Measurements from ENCODE around the gene GRIA4. TPM values are rescaled to one million over a fixed set of nuclear protein-coding genes. Genes with fewer than 3 reads are reported as not detected.

The GRIA4 gene
- total RNA-seq, 4 donors from 2014 or later = 0.08 to 1.0 (median 0.76) TPM

DNA sequence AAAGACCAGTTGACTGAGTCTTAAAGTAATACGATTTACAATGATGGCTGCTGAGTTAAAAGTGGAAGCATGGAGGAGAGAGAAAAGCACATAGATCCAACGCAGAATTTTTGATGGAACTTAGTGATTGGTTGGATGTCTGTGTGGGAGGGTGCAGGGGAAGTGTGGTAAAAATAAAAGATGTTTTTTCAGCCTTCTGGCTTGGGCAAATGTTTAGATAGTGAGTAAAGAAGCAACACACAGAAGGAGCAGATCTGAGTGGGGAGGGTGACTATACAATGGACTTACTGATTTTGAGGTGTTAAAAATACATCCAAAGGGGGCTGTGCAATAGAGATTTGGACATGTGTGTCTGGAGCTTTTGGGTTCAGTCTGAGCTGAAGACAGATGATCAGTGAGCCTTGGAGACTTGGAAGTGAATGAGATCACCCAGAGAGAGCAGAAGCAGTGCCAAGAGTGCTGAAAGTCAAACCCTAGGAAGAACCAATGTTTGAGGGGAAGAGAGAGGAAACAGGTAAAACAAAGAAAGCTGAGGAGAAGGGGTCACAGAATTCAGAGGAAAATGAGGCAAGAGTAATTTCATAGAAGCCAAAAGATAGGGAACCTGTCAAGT is 8.6 kb downstream of the GRIA4 start:
- no peak overlapping the region for H3K4me3 ChIP-seq (ENCODE audit: low read depth, poor library complexity, severe bottlenecking)
- DNase-seq (ENCODE audit: low spot score in 2 of 2) = no peak
- no peak for TF ChIP-seq POLR2A (IDR thresholded peaks at IDR 0.05)
- TF ChIP-seq, protein P1, sequence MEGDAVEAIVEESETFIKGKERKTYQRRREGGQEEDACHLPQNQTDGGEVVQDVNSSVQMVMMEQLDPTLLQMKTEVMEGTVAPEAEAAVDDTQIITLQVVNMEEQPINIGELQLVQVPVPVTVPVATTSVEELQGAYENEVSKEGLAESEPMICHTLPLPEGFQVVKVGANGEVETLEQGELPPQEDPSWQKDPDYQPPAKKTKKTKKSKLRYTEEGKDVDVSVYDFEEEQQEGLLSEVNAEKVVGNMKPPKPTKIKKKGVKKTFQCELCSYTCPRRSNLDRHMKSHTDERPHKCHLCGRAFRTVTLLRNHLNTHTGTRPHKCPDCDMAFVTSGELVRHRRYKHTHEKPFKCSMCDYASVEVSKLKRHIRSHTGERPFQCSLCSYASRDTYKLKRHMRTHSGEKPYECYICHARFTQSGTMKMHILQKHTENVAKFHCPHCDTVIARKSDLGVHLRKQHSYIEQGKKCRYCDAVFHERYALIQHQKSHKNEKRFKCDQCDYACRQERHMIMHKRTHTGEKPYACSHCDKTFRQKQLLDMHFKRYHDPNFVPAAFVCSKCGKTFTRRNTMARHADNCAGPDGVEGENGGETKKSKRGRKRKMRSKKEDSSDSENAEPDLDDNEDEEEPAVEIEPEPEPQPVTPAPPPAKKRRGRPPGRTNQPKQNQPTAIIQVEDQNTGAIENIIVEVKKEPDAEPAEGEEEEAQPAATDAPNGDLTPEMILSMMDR (IDR thresholded peaks at IDR 0.05) = no peak
- 89 to 92% methylated on average over 2 of the region's 2 CpGs for WGBS, 2 donors
- intact Hi-C loops (cut with DNase I; ENCODE audit: low total_unique reads) = no loop called here

- no peak for DNase-seq (ENCODE audit: low spot score in 2 of 2)
- TF ChIP-seq, protein P1 (IDR thresholded peaks at IDR 0.05) = no peak
- TF ChIP-seq POLR2A (IDR thresholded peaks at IDR 0.05) = no peak
- intact Hi-C loops (cut with DNase I; ENCODE audit: low total_unique reads) = no loop called here
- H3K4me3 ChIP-seq (ENCODE audit: low read depth, poor library complexity, severe bottlenecking) = no peak overlapping the region
Measured at GRCh38 chr11:105619556-105619955, 9.7 kb downstream of the GRIA4 start.

DNA sequence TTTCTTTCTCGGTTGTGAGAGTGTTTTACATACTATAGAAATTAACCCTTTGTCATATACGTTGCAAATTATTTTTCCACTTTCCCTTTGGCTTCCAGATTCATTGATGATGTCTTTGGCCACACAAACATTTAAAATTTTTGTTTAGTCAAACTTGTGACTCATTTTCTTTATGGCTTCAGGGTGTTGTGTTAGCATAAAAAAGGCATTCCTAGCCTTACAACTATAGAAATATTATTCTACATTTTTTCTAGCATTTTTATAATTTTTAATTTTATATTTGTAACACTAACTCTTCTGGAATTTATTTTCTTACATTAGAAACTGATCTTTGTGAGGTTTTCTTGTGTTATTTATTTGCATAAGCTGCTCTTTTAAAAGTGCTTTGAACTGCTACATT is 12.1 kb downstream of the GRIA4 start:
- intact Hi-C loops (cut with DNase I; ENCODE audit: low total_unique reads) = no loop called here
- no peak for DNase-seq (ENCODE audit: low spot score in 2 of 2)
- 47 to 51% methylated on average over 2 of the region's 2 CpGs for WGBS, 2 donors
- no peak overlapping the region for H3K4me3 ChIP-seq (ENCODE audit: low read depth, poor library complexity, severe bottlenecking)
- TF ChIP-seq POLR2A (IDR thresholded peaks at IDR 0.05) = no peak
- TF ChIP-seq, protein P1 (IDR thresholded peaks at IDR 0.05) = no peak

DNA sequence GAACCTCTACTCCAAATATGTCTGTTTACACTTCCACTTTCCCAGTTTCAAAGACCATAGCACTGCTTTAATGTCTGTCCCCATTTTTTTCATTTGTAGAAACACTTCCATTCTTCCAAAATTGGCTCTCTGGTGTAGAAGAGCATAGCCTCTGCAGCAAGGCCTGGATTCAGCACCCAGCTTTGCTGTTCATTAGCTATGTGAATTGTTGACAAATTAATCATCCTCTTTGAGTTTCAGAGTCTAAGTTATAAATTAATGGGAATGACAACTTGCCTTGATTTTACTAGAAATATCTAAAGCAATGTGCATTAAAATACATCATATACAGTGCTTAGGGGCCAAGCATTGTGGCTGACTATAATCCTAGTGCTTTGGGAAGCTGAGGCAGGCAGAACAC is 22.4 kb downstream of the GRIA4 start:
- TF ChIP-seq POLR2A (IDR thresholded peaks at IDR 0.05) = no peak
- TF ChIP-seq, protein P1 (IDR thresholded peaks at IDR 0.05) = no peak
- intact Hi-C loops (cut with DNase I; ENCODE audit: low total_unique reads) = no loop called here
- no peak for DNase-seq (ENCODE audit: low spot score in 2 of 2)
- H3K4me3 ChIP-seq (ENCODE audit: low read depth, poor library complexity, severe bottlenecking) = no peak overlapping the region

- intact Hi-C loops (cut with DNase I; ENCODE audit: low total_unique reads) = no loop called here
- H3K4me3 ChIP-seq (ENCODE audit: low read depth, poor library complexity, severe bottlenecking) = no peak overlapping the region
- DNase-seq (ENCODE audit: low spot score in 2 of 2) = no peak
- TF ChIP-seq, protein P1 (IDR thresholded peaks at IDR 0.05) = no peak
- TF ChIP-seq POLR2A (IDR thresholded peaks at IDR 0.05) = no peak
- 85 to 89% methylated on average over 4 of the region's 4 CpGs for WGBS, 2 donors
Measured at GRCh38 chr11:105635466-105635865, 25.6 kb downstream of the GRIA4 start.

- DNase-seq (ENCODE audit: low spot score in 2 of 2) = no peak
- intact Hi-C loops (cut with DNase I; ENCODE audit: low total_unique reads) = no loop called here
- TF ChIP-seq, protein P1 (IDR thresholded peaks at IDR 0.05) = no peak
- TF ChIP-seq POLR2A (IDR thresholded peaks at IDR 0.05) = no peak
- 33 to 40% methylated on average over 2 of the region's 2 CpGs for WGBS, 2 donors
- H3K4me3 ChIP-seq (ENCODE audit: low read depth, poor library complexity, severe bottlenecking) = no peak overlapping the region
Measured at GRCh38 chr11:105636496-105636895, 26.6 kb downstream of the GRIA4 start.

All from lower leg skin (tissue), 4 donors.